ENCODE data around the gene SBF2.
"Not testable (repeated sequence)": the region's sequence is repeated elsewhere in the genome, so short reads cannot be mapped to it uniquely, and the experiment has no call there.

Gene SBF2

GRCh38 chr11:10048350-10048749, 245.7 kb downstream of the SBF2 start:
- no peaks in the 10 kb centered on the region for H3K4me1 ChIP-seq (ENCODE audit: control insufficient read depth, insufficient read depth, low read length)
- H3K9ac ChIP-seq (ENCODE audit: low read length) = no peak overlapping the region
- no peak overlapping the region for H3K4me3 ChIP-seq (ENCODE audit: low read depth, low read length)
- H3K36me3 ChIP-seq (ENCODE audit: control insufficient read depth, insufficient read depth, low read length) = no peaks in the 10 kb centered on the region
- peaks cover 26% of the 10 kb centered on the region for H3K9me3 ChIP-seq (ENCODE audit: control insufficient read depth, insufficient read depth, low read depth, low read length)
- no peaks in the 10 kb centered on the region for H3K27me3 ChIP-seq (ENCODE audit: control insufficient read depth, insufficient read depth, low read length)
- no peak overlapping the region for H3K27ac ChIP-seq (ENCODE audit: low read depth, low read length)

DNA sequence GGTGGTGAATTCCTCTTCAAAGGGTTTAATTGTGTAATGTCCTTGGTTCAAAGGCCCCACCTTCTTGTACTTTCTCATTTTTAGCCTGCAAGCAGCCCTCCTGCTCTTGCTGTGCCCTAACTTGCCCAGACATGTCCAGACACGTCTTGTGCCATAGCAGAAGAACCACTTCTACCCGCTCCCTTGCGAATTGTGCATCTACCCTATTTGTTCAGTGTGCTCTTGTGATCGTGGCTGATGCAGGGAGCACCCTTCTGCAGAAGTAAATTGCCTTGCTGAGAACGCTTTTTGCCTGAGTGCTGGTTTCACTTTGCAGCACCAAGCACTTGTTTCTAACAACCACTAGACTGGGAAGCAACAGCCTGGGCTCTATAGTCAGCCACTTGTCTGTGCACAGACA, 249.4 kb downstream of the SBF2 start:
- Histone ChIP-seq H3K27me3 (ENCODE audit: control insufficient read depth, insufficient read depth, low read length) (no peaks in the 10 kb centered on the region), H3K9me3 (ENCODE audit: control insufficient read depth, insufficient read depth, low read depth, low read length) (peaks cover 30% of the 10 kb centered on the region), H3K9ac (ENCODE audit: low read length) (no peak overlapping the region), H3K27ac (ENCODE audit: low read depth, low read length) (no peak overlapping the region), H3K36me3 (ENCODE audit: control insufficient read depth, insufficient read depth, low read length) (peaks cover 7% of the 10 kb centered on the region; the same call in 1 of the 2 replicates), H3K4me1 (ENCODE audit: control insufficient read depth, insufficient read depth, low read length) (no peaks in the 10 kb centered on the region), H3K4me3 (ENCODE audit: low read depth, low read length) (no peak overlapping the region)

DNA sequence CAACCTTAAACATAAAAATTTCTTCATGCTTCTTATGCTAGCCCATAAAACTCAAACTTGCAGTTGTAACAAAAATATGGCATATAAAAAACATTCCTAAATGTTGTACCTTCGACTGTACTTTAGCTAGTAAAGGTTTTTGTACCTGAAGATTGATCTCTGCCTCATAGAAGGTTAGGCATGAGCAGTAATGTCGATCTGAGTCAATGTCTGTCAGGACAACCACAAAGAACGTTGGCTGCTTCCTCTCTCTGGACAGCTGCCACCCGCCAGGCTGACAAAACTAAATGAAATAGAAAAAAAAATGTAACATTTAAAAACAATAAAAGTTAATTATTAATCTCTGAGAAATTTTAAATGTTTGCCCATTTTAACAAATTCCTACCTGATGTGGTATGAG, 251.3 kb downstream of the SBF2 start:
- Histone ChIP-seq H3K27ac (ENCODE audit: low read depth, low read length) (no peak overlapping the region), H3K4me3 (ENCODE audit: low read depth, low read length) (no peak overlapping the region), H3K36me3 (ENCODE audit: control insufficient read depth, insufficient read depth, low read length) (peaks cover 7% of the 10 kb centered on the region; the same call in 1 of the 2 replicates), H3K27me3 (ENCODE audit: control insufficient read depth, insufficient read depth, low read length) (no peaks in the 10 kb centered on the region), H3K4me1 (ENCODE audit: control insufficient read depth, insufficient read depth, low read length) (no peaks in the 10 kb centered on the region), H3K9ac (ENCODE audit: low read length) (no peak overlapping the region), H3K9me3 (ENCODE audit: control insufficient read depth, insufficient read depth, low read depth, low read length) (peaks cover 30% of the 10 kb centered on the region)

DNA sequence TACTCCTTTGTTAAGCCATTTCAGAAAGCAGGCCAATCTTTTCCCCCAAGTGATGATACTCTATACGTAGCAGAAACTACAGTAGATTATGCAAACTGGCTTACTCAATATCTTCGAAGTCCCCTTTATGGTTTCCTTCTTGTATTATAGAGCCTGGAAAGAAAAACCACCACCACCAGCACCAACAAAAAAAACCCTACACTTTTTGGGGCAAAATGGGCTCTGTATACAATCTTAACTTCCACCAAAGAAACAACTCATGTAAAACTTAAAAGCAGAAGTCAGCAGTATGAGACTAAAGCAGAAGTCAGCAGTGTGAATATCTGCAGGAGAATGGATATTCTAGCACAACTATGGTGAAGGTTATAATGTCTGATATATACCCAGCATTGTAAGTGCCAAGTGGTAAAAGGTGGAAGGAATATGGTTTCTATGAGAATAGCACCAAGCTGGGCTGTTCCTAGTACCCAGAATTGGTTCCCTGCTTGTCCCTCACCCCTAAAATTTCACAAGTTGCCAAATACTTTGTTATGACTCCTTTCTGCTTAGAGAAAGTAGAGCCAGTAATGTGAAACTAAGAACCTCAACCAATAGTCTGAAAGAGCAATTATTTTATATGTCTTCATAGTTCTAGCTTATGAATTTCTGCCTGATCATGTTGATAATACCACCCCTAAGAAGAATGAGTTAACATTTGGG, 252.1 kb downstream of the SBF2 start:
- Histone ChIP-seq H3K4me1 (ENCODE audit: control insufficient read depth, insufficient read depth, low read length) (no peaks in the 10 kb centered on the region), H3K9ac (ENCODE audit: low read length) (no peak overlapping the region), H3K4me3 (ENCODE audit: low read depth, low read length) (no peak overlapping the region), H3K9me3 (ENCODE audit: control insufficient read depth, insufficient read depth, low read depth, low read length) (peaks cover 30% of the 10 kb centered on the region), H3K27me3 (ENCODE audit: control insufficient read depth, insufficient read depth, low read length) (no peaks in the 10 kb centered on the region), H3K27ac (ENCODE audit: low read depth, low read length) (no peak overlapping the region), H3K36me3 (ENCODE audit: control insufficient read depth, insufficient read depth, low read length) (peaks cover 7% of the 10 kb centered on the region; the same call in 1 of the 2 replicates)

- Histone ChIP-seq H3K4me3 (ENCODE audit: low read depth, low read length) (no peak overlapping the region), H3K9me3 (ENCODE audit: control insufficient read depth, insufficient read depth, low read depth, low read length) (peaks cover 30% of the 10 kb centered on the region), H3K9ac (ENCODE audit: low read length) (no peak overlapping the region), H3K27me3 (ENCODE audit: control insufficient read depth, insufficient read depth, low read length) (no peaks in the 10 kb centered on the region), H3K27ac (ENCODE audit: low read depth, low read length) (no peak overlapping the region), H3K36me3 (ENCODE audit: control insufficient read depth, insufficient read depth, low read length) (peaks cover 7% of the 10 kb centered on the region; the same call in 1 of the 2 replicates), H3K4me1 (ENCODE audit: control insufficient read depth, insufficient read depth, low read length) (no peaks in the 10 kb centered on the region)
Measured at GRCh38 chr11:10041332-10041731, 252.7 kb downstream of the SBF2 start.

- H3K4me1 ChIP-seq (ENCODE audit: control insufficient read depth, insufficient read depth, low read length) = no peaks in the 10 kb centered on the region
- no peaks in the 10 kb centered on the region for H3K27me3 ChIP-seq (ENCODE audit: control insufficient read depth, insufficient read depth, low read length)
- no peak overlapping the region for H3K4me3 ChIP-seq (ENCODE audit: low read depth, low read length)
- H3K9me3 ChIP-seq (ENCODE audit: control insufficient read depth, insufficient read depth, low read depth, low read length) = peaks cover 8% of the 10 kb centered on the region; the same call in 1 of the 2 replicates
- peaks cover 7% of the 10 kb centered on the region; the same call in 1 of the 2 replicates for H3K36me3 ChIP-seq (ENCODE audit: control insufficient read depth, insufficient read depth, low read length)
- no peak overlapping the region for H3K27ac ChIP-seq (ENCODE audit: low read depth, low read length)
- H3K9ac ChIP-seq (ENCODE audit: low read length) = no peak overlapping the region
Measured at GRCh38 chr11:10038521-10039302, 255.3 kb downstream of the SBF2 start.

DNA sequence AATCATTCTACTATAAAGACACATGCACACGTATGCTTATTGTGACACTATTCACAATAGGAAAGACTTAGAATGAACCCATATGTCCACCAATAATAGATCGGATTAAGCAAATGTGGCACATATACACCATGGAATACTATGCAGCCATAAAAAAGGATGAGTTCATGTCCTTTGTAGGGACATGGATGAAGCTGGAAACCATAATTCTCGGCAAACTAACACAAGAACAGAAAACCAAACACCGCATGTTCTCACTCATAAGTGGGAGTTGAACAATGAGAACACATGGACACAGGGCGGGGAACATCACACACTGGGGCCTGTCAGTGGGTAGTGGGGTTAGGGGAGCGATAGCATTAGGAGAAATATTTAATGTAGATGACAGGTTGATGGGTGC, 258.1 kb downstream of the SBF2 start:
- not testable (repeated sequence) for H3K27ac ChIP-seq (ENCODE audit: low read depth, low read length); H3K4me1 ChIP-seq (ENCODE audit: control insufficient read depth, insufficient read depth, low read length); H3K9me3 ChIP-seq (ENCODE audit: control insufficient read depth, insufficient read depth, low read depth, low read length); H3K4me3 ChIP-seq (ENCODE audit: low read depth, low read length); H3K36me3 ChIP-seq (ENCODE audit: control insufficient read depth, insufficient read depth, low read length); H3K27me3 ChIP-seq (ENCODE audit: control insufficient read depth, insufficient read depth, low read length); H3K9ac ChIP-seq (ENCODE audit: low read length)

- no peak overlapping the region for H3K4me3 ChIP-seq (ENCODE audit: low read depth, low read length)
- no peak overlapping the region for H3K27ac ChIP-seq (ENCODE audit: low read depth, low read length)
- H3K9me3 ChIP-seq (ENCODE audit: control insufficient read depth, insufficient read depth, low read depth, low read length) = no peaks in the 10 kb centered on the region
- H3K36me3 ChIP-seq (ENCODE audit: control insufficient read depth, insufficient read depth, low read length) = no peaks in the 10 kb centered on the region
- H3K9ac ChIP-seq (ENCODE audit: low read length) = no peak overlapping the region
- H3K27me3 ChIP-seq (ENCODE audit: control insufficient read depth, insufficient read depth, low read length) = no peaks in the 10 kb centered on the region
- no peaks in the 10 kb centered on the region; the same call in 1 of the 2 replicates for H3K4me1 ChIP-seq (ENCODE audit: control insufficient read depth, insufficient read depth, low read length)
Measured at GRCh38 chr11:10032935-10033334, 261.1 kb downstream of the SBF2 start.

- H3K27ac ChIP-seq (ENCODE audit: low read depth, low read length) = no peak overlapping the region
- H3K4me1 ChIP-seq (ENCODE audit: control insufficient read depth, insufficient read depth, low read length) = no peaks in the 10 kb centered on the region; the same call in 1 of the 2 replicates
- no peak overlapping the region for H3K9ac ChIP-seq (ENCODE audit: low read length)
Measured at GRCh38 chr11:10030122-10030490, 263.9 kb downstream of the SBF2 start.

DNA sequence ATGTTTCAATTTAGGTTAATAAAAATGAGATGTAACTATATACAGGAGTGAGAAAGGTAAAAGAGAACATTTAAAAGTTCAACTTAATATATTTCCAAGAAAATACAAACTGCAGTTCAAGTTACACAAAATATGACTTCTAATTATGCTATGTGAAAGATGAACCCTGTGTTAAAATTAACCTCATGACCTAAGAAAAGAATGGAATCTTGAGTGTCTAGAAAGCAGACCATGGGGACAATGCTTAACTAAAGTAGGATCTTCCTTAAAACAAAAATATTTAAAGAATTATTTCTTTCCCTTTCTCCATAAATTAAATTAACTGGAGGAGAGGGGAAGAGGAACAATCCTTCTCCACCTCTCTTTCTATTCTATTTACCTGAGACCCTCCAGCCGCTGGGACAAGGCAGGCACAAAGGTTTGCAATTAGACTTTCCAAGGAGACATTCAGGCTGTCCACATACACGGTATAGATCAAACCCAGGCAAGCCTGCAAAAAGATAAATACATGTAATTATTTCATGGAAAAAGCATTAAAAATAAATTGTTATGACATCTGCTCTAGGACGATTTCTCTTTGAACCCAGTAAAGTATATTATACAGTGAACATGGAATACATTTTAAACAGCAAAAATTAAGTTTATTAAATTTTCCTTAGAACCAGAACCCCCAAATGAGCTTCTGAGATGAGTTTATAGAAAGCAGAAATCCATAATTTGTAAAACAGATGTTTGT, 264.5 kb downstream of the SBF2 start:
- H3K4me1 ChIP-seq (ENCODE audit: control insufficient read depth, insufficient read depth, low read length) = peaks cover 1% of the 10 kb centered on the region
- H3K9me3 ChIP-seq (ENCODE audit: control insufficient read depth, insufficient read depth, low read depth, low read length) = no peaks in the 10 kb centered on the region

More at GRCh38 chr11:10030122-10030490, 263.9 kb downstream of the SBF2 start:
- H3K9me3 ChIP-seq (ENCODE audit: control insufficient read depth, insufficient read depth, low read depth, low read length) = no peaks in the 10 kb centered on the region
- no peaks in the 10 kb centered on the region for H3K27me3 ChIP-seq (ENCODE audit: control insufficient read depth, insufficient read depth, low read length)
- H3K4me3 ChIP-seq (ENCODE audit: low read depth, low read length) = no peak overlapping the region
- H3K36me3 ChIP-seq (ENCODE audit: control insufficient read depth, insufficient read depth, low read length) = no peaks in the 10 kb centered on the region; the same call in 1 of the 2 replicates

More for the DNA sequence above, 264.5 kb downstream of the SBF2 start:
- Histone ChIP-seq H3K27me3 (ENCODE audit: control insufficient read depth, insufficient read depth, low read length) (no peaks in the 10 kb centered on the region), H3K9ac (ENCODE audit: low read length) (no peak overlapping the region), H3K27ac (ENCODE audit: low read depth, low read length) (no peak overlapping the region), H3K4me3 (ENCODE audit: low read depth, low read length) (no peak overlapping the region), H3K36me3 (ENCODE audit: control insufficient read depth, insufficient read depth, low read length) (no peaks in the 10 kb centered on the region; the same call in 1 of the 2 replicates)

Measured in HUES6 (cell line).